Lower lobe of right lung (tissue), 2 donors: ENCODE results near the gene ING5. TPM values are rescaled to one million over a fixed set of nuclear protein-coding genes. Genes with fewer than 3 reads are reported as not detected.
"Not testable (repeated sequence)": the region's sequence is repeated elsewhere in the genome, so short reads cannot be mapped to it uniquely, and the experiment has no call there.

Experiments used
- ATAC-seq, 2 donors: fragments of 200-7000 bp; cut with Tn5 transposase; one replicate each; pipeline ENCODE4 v1.9.1; 2020 to 2022; ENCODE audit warnings: mild to moderate bottlenecking in 2 of 2, moderate library complexity in 2 of 2
- DNase-seq: peaks from one replicate; pipeline ENCODE4 v3.0.0-alpha.2; 2020
- H3K27ac ChIP-seq: fragments of 200-600 bp; one replicate; pipeline ENCODE4 v1.8.0; 2022
- H3K27me3 ChIP-seq: fragments of 200-600 bp; one replicate; pipeline ENCODE4 v1.8.0; 2022; ENCODE audit warnings: low read depth
- H3K36me3 ChIP-seq: fragments of 200-600 bp; one replicate; pipeline ENCODE4 v1.8.0; 2022; ENCODE audit warnings: mild to moderate bottlenecking
- H3K4me1 ChIP-seq: fragments of 200-600 bp; one replicate; pipeline ENCODE4 v1.8.0; 2022
- H3K4me3 ChIP-seq: fragments of 200-600 bp; one replicate; pipeline ENCODE4 v1.8.0; 2022; ENCODE audit warnings: mild to moderate bottlenecking
- H3K9me3 ChIP-seq: fragments of 200-600 bp; one replicate; pipeline ENCODE4 v1.8.0; 2022
- intact Hi-C: fragments of 100-400 bp; cut with DNase I; formaldehyde crosslinking; loops from one replicate; pipeline ENCODE4 v1.11.0; 2022
- total RNA-seq: library from RNA; stranded (reverse); fragmentation: NEBNext Ultra II Directional; extraction: Animal tissue kit (Norgen Biotek cat#: 25700); gene quantifications from one replicate; pipeline ENCODE4 v1.2.1, GENCODE V29; 2021
- TF ChIP-seq, protein P1 (sequence below): fragments of 200-600 bp; IDR thresholded peaks from one replicate; pipeline ENCODE4 v1.8.0; 2022; ENCODE audit warnings: antibody characterized with exemption, mild to moderate bottlenecking
- donor health status: DM: no; HTN: yes; CAD: no; lungs with severe emphysema.

The ING5 gene
- total RNA-seq, 1 donor from 2014 or later: 36.5 TPM

DNA sequence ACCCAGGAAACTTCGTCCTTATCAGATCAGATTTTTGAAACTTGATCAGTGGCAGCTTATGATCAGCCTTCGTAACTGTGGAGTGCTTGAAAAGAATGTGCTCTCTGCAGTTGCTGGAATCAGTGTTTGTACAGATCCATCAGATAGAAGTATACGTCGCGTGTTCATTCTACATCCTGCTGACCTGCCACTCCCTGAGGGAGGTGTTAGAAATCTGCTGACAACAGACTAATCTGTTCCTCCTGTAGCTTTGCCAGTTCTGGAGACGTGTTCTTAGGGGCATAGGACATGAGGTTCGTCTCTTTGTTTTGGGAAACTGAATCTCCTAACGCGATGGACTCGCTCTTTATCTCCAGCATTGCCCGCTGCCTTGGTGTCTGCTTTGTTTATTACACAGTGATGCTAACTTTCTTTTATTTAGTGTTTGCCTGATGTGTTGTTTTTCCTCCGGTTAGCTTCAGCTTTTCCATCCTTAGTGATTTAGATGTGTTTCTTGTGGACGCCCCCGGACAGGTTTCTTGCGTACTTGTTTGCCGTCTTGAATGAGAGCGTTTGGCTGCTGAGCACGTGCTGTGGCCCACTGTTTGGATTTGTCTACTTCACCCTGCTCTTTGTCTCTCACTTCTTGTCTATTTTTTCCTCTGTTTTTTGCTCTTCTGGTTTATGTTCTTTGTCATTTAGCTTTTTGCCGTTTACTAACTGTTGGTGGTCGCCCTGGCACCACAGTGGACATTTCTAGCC is 57.4 kb downstream of the ING5 start:
- Histone ChIP-seq H3K9me3 (no peaks in the 10 kb centered on the region), H3K4me3 (no peak overlapping the region), H3K27ac (no peak overlapping the region), H3K4me1 (no peaks in the 10 kb centered on the region), H3K36me3 (peaks cover 42% of the 10 kb centered on the region), H3K27me3 (no peaks in the 10 kb centered on the region)
- no peak for DNase-seq
- TF ChIP-seq, protein P1, sequence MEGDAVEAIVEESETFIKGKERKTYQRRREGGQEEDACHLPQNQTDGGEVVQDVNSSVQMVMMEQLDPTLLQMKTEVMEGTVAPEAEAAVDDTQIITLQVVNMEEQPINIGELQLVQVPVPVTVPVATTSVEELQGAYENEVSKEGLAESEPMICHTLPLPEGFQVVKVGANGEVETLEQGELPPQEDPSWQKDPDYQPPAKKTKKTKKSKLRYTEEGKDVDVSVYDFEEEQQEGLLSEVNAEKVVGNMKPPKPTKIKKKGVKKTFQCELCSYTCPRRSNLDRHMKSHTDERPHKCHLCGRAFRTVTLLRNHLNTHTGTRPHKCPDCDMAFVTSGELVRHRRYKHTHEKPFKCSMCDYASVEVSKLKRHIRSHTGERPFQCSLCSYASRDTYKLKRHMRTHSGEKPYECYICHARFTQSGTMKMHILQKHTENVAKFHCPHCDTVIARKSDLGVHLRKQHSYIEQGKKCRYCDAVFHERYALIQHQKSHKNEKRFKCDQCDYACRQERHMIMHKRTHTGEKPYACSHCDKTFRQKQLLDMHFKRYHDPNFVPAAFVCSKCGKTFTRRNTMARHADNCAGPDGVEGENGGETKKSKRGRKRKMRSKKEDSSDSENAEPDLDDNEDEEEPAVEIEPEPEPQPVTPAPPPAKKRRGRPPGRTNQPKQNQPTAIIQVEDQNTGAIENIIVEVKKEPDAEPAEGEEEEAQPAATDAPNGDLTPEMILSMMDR: no peak
- intact Hi-C loops: no loop called here
- ATAC-seq: no peak

DNA sequence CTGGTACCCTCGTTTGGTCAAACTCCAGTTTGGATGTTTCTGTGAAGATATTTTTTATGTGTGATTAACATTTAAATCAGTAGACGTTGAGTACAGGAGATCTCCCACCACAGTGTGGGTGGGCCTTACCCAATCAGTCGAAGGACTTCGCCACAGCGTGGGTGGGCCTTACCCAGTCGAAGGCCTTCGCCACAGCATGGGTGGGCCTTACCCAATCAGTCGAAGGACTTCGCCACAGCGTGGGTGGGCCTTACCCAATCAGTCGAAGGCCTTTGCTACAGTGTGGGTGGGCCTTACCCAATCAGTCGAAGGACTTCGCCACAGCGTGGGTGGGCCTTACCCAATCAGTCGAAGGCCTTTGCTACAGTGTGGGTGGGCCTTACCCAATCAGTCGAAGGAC is 58.1 kb downstream of the ING5 start:
- H3K9me3 ChIP-seq, H3K27me3 ChIP-seq, DNase-seq, intact Hi-C loops, ATAC-seq, H3K4me3 ChIP-seq, H3K27ac ChIP-seq, H3K4me1 ChIP-seq: not testable (repeated sequence)
- H3K36me3 ChIP-seq: peaks cover 35% of the 10 kb centered on the region

DNA sequence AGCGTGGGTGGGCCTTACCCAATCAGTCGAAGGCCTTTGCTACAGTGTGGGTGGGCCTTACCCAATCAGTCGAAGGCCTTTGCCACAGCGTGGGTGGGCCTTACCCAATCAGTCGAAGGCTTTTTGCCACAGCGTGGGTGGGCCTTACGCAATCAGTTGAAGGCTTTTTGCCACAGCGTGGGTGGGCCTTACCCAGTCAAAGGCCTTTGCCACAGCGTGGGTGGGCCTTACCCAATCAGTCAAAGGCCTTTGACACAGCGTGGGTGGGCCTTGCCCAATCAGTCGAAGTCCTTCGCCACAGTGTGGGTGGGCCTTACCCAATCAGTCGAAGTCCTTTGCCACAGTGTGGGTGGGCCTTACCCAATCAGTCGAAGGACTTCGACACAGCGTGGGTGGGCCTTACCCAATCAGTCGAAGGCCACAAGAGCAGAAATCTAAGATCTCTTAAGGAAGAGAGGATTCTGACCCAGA is 58.5 kb downstream of the ING5 start:
- ATAC-seq (no peak), DNase-seq (no peak)
- no peaks in the 10 kb centered on the region for H3K9me3 ChIP-seq

DNA sequence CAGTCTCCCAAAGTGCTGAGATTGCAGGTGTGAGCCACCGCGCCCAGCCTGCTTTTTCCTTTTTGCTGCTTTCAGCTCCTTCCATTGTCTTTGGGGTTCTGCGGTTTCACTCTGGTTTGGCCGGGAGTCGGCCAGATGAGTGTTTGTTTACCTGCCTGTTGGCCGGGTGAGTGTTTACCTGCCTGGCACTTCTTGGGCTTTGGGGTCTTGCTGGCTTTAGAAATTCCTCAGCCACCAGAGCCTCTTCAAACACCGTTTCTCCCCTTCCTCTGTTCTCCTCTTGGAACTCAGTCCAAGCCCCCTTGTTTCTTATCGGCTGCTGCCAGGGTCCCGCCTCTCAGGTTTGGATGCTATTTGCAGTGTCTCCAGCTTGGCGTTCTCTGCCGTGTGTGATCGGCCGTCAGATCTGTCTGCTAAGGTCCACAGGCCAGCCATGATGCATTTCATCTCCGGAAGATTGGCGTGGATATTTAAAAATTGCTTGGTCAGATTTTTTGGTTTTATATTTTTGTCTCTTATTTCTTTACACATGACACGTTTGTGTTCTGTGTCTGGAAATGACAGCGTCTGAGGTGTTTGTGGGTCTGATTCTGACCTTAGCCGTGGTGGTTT is 60.6 kb downstream of the ING5 start:
- no peak for DNase-seq

More for the DNA sequence above, 58.5 kb downstream of the ING5 start:
- TF ChIP-seq, protein P1: no peak
- no peaks in the 10 kb centered on the region for H3K4me1 ChIP-seq
- no peak overlapping the region for H3K27ac ChIP-seq
- H3K27me3 ChIP-seq: no peaks in the 10 kb centered on the region
- H3K36me3 ChIP-seq: peaks cover 32% of the 10 kb centered on the region
- intact Hi-C loops: no loop called here
- no peak overlapping the region for H3K4me3 ChIP-seq

GRCh38 chr2:241762933-241763369 is 61.1 kb downstream of the ING5 start:
- ATAC-seq (peak; percentile 66 to 79), DNase-seq (no peak)
- Histone ChIP-seq H3K4me3 (no peak overlapping the region), H3K27me3 (no peaks in the 10 kb centered on the region), H3K36me3 (peaks cover 9% of the 10 kb centered on the region), H3K9me3 (no peaks in the 10 kb centered on the region), H3K27ac (no peak overlapping the region), H3K4me1 (no peaks in the 10 kb centered on the region)
- intact Hi-C loops: no loop called here
- TF ChIP-seq, protein P1: no peak

More for the DNA sequence above, 60.6 kb downstream of the ING5 start:
- Histone ChIP-seq H3K4me3 (no peak overlapping the region), H3K36me3 (peaks cover 13% of the 10 kb centered on the region), H3K27me3 (no peaks in the 10 kb centered on the region), H3K4me1 (no peaks in the 10 kb centered on the region), H3K9me3 (no peaks in the 10 kb centered on the region), H3K27ac (no peak overlapping the region)
- ATAC-seq: peak in 1 of 2 donors; percentile 34
- intact Hi-C loops: no loop called here
- TF ChIP-seq, protein P1: no peak
